Loucy (cell line): ENCODE results near the gene ANKDD1A.

Experiments used
- H2AFZ ChIP-seq: fragments of 200-600 bp; sonication (generic); 2 replicates; pipeline ENCODE4 v1.6.0; 2016; ENCODE audit warnings: antibody characterized with exemption, mild to moderate bottlenecking, low read length, moderate library complexity
- H3F3A ChIP-seq: fragments of 200-600 bp; 2 replicates; pipeline ENCODE4 v1.6.0; 2016; ENCODE audit warnings: antibody characterized with exemption, low read depth, mild to moderate bottlenecking
- H3K27me3 ChIP-seq: fragments of 200-600 bp; sonication (generic); 2 replicates; pipeline ENCODE4 v1.6.1; 2014; ENCODE audit warnings: low read length, mild to moderate bottlenecking; ENCODE audit not compliant: insufficient read depth, poor library complexity, severe bottlenecking
- H3K36me3 ChIP-seq: fragments of 200-600 bp; sonication (generic); 2 replicates; pipeline ENCODE4 v1.6.1; 2016; ENCODE audit warnings: low read length; ENCODE audit not compliant: insufficient read depth
- H3K4me1 ChIP-seq: fragments of 200-600 bp; sonication (generic); 2 replicates; pipeline ENCODE4 v1.5.1; 2014; ENCODE audit warnings: low read length, mild to moderate bottlenecking; ENCODE audit not compliant: insufficient read depth, poor library complexity, severe bottlenecking
- H3K4me2 ChIP-seq: fragments of 200-600 bp; sonication (generic); 2 replicates; pipeline ENCODE4 v1.6.0; 2014; ENCODE audit warnings: antibody characterized with exemption, low read length, low read depth, mild to moderate bottlenecking; ENCODE audit not compliant: poor library complexity, severe bottlenecking
- H3K4me3 ChIP-seq: fragments of 200-600 bp; sonication (generic); 2 replicates; pipeline ENCODE4 v1.5.1; 2014; ENCODE audit warnings: low read length, mild to moderate bottlenecking, mixed read lengths; ENCODE audit not compliant: poor library complexity, severe bottlenecking
- H3K79me2 ChIP-seq: fragments of 200-600 bp; sonication (generic); 2 replicates; pipeline ENCODE4 v1.6.1; 2014; ENCODE audit warnings: low read length; ENCODE audit not compliant: insufficient read depth
- H3K9ac ChIP-seq: fragments of 200-600 bp; sonication (generic); 2 replicates; pipeline ENCODE4 v1.6.0; 2014; ENCODE audit warnings: mild to moderate bottlenecking, low read depth, low read length, moderate library complexity; ENCODE audit not compliant: poor library complexity, severe bottlenecking
- H3K9me2 ChIP-seq: fragments of 200-600 bp; sonication (generic); replicated peaks from 2 replicates; pipeline ENCODE4 v1.6.1; 2016; ENCODE audit warnings: low read depth, low read length, mixed read lengths
- H3K9me3 ChIP-seq: fragments of 200-600 bp; sonication (generic); 2 replicates; pipeline ENCODE4 v1.6.1; 2014; ENCODE audit warnings: mild to moderate bottlenecking, antibody characterized with exemption, low read length, low read depth; ENCODE audit not compliant: insufficient read depth
- H4K20me1 ChIP-seq: fragments of 200-600 bp; sonication (generic); 2 replicates; pipeline ENCODE4 v1.6.0; 2014; ENCODE audit warnings: antibody characterized with exemption, low read length, mild to moderate bottlenecking; ENCODE audit not compliant: insufficient read depth, poor library complexity, severe bottlenecking
- EZH2phosphoT487 ChIP-seq: fragments of 200-600 bp; IDR thresholded peaks from 2 replicates; pipeline ENCODE4 v1.6.1; 2018; ENCODE audit warnings: antibody characterized with exemption, mild to moderate bottlenecking, moderate library complexity, borderline replicate concordance
- TF ChIP-seq, protein P1 (sequence below): fragments of 200-600 bp; sonication (generic); conservative IDR thresholded peaks from 2 replicates; pipeline ENCODE4 v1.5.1; 2014; ENCODE audit warnings: mild to moderate bottlenecking, antibody characterized with exemption, low read length

ANKDD1A gene

DNA sequence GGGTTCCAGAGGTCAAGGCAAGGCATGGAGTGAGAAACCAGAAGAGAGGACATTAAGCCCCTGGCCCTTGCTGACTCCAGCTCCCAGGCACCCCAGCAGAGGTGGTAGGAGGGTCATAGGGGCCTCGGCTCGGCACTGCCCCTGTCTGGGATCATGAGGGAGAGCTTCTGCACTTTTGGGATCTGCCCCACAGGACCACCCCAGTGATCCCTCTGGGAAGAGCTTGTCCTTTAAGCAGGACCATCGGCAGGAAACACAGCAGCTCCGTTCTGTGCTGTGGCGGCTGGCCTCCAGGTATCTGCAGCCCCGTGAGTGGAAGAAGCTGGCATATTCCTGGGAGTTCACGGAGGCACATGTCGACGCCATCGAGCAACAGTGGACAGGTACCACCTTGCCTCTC lies 35.5 kb downstream of the ANKDD1A start:
- Histone ChIP-seq H3K36me3 (no peaks in the 10 kb centered on the region), H3K9me2 (no peaks in the 10 kb centered on the region), H4K20me1 (no peaks in the 10 kb centered on the region), H3K27me3 (no peaks in the 10 kb centered on the region), H2AFZ (no peak overlapping the region), H3F3A (0 out of 2 replicates have a peak, but pooled peaks cover 5% of the 10 kb centered on the region), H3K79me2 (no peaks in the 10 kb centered on the region), H3K9ac (no peak overlapping the region), H3K4me1 (no peaks in the 10 kb centered on the region), H3K4me3 (no peak overlapping the region), H3K9me3 (no peaks in the 10 kb centered on the region), H3K4me2 (no peak overlapping the region)
- TF ChIP-seq, protein P1, sequence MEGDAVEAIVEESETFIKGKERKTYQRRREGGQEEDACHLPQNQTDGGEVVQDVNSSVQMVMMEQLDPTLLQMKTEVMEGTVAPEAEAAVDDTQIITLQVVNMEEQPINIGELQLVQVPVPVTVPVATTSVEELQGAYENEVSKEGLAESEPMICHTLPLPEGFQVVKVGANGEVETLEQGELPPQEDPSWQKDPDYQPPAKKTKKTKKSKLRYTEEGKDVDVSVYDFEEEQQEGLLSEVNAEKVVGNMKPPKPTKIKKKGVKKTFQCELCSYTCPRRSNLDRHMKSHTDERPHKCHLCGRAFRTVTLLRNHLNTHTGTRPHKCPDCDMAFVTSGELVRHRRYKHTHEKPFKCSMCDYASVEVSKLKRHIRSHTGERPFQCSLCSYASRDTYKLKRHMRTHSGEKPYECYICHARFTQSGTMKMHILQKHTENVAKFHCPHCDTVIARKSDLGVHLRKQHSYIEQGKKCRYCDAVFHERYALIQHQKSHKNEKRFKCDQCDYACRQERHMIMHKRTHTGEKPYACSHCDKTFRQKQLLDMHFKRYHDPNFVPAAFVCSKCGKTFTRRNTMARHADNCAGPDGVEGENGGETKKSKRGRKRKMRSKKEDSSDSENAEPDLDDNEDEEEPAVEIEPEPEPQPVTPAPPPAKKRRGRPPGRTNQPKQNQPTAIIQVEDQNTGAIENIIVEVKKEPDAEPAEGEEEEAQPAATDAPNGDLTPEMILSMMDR, result no peak
- TF ChIP-seq EZH2phosphoT487, result no peak

DNA sequence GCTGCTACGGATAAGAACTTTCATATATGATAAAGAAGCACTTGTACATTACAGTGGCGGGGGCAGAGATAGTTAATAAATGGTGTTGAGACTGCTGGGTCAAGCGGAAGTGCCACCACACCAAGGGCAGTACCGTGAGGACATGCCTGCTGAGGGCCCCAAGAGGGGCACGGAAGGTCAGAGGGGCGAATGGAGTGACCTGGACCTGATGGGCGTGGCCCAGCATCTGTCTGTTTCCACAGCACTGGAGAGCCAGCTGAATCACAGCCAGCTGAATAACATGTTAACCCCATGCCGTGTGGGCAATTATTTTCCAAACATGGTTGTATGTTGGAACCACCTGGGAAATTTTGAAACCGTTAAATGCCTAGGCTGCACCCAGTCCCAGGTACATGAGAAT lies 37.2 kb downstream of the ANKDD1A start:
- H3K9ac ChIP-seq, result no peak overlapping the region
- no peak overlapping the region for H2AFZ ChIP-seq
- no peaks in the 10 kb centered on the region for H3K36me3 ChIP-seq
- no peaks in the 10 kb centered on the region for H3K4me1 ChIP-seq
- H3F3A ChIP-seq, result 0 out of 2 replicates have a peak, but pooled peaks cover 5% of the 10 kb centered on the region
- TF ChIP-seq EZH2phosphoT487, result no peak
- TF ChIP-seq, protein P1, result no peak
- H4K20me1 ChIP-seq, result no peaks in the 10 kb centered on the region
- no peak overlapping the region for H3K4me3 ChIP-seq
- no peaks in the 10 kb centered on the region for H3K27me3 ChIP-seq
- H3K9me2 ChIP-seq, result no peaks in the 10 kb centered on the region
- H3K9me3 ChIP-seq, result no peaks in the 10 kb centered on the region
- no peaks in the 10 kb centered on the region for H3K79me2 ChIP-seq
- H3K4me2 ChIP-seq, result no peak overlapping the region

DNA sequence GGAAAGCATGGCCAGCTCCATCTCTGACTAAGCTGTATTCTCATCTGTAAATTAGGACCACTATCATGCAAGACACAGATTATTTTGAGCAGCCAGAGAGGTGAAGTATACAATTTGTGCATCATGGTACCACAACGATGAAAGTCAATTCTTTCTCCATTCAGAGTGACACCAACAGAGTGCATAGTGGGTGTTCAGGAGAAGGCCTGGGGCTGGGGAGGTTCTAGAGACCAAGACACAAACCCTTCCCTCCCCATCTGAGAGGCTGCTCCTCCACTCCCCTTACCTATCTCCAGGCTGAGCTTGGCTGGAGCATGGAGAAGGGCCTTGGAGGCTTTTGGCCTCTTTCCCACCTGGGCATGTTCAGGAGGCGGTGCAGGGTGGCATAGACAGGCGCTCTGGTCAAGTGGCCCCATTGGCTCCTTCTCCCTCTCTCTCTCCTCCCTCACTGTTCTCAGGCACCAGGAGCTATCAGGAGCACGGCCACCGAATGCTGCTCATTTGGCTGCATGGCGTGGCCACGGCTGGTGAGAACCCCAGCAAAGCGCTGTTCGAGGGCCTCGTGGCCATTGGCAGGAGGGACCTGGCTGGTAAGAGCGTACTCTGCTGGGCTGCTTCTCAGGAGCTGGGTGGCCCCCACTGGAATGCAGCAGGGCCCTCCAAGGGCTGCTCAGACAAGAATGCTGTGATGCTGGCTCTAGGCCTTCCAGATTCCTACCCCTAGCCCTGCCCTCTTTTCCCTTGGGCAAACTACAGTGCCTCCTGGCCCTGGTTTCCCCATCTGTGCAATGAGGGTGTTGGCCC lies 37.9 kb downstream of the ANKDD1A start:
- Histone ChIP-seq H3K9me3 (no peaks in the 10 kb centered on the region), H3K4me3 (no peak overlapping the region), H2AFZ (no peak overlapping the region), H4K20me1 (no peaks in the 10 kb centered on the region), H3K9me2 (no peaks in the 10 kb centered on the region), H3K4me2 (no peak overlapping the region), H3K36me3 (no peaks in the 10 kb centered on the region), H3K79me2 (no peaks in the 10 kb centered on the region), H3K9ac (no peak overlapping the region), H3K4me1 (no peaks in the 10 kb centered on the region), H3F3A (0 out of 2 replicates have a peak, but pooled peaks cover 5% of the 10 kb centered on the region), H3K27me3 (no peaks in the 10 kb centered on the region)
- no peak for TF ChIP-seq EZH2phosphoT487
- TF ChIP-seq, protein P1, result no peak
